ENCODE data around the gene CCDC159.
"Not testable (repeated sequence)": the region's sequence is repeated elsewhere in the genome, so short reads cannot be mapped to it uniquely, and the experiment has no call there.

The CCDC159 gene, protein sequence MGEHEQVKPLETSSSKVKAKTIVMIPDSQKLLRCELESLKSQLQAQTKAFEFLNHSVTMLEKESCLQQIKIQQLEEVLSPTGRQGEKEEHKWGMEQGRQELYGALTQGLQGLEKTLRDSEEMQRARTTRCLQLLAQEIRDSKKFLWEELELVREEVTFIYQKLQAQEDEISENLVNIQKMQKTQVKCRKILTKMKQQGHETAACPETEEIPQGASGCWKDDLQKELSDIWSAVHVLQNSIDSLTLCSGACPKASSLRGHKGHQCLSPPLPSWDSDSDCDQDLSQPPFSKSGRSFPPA

DNA sequence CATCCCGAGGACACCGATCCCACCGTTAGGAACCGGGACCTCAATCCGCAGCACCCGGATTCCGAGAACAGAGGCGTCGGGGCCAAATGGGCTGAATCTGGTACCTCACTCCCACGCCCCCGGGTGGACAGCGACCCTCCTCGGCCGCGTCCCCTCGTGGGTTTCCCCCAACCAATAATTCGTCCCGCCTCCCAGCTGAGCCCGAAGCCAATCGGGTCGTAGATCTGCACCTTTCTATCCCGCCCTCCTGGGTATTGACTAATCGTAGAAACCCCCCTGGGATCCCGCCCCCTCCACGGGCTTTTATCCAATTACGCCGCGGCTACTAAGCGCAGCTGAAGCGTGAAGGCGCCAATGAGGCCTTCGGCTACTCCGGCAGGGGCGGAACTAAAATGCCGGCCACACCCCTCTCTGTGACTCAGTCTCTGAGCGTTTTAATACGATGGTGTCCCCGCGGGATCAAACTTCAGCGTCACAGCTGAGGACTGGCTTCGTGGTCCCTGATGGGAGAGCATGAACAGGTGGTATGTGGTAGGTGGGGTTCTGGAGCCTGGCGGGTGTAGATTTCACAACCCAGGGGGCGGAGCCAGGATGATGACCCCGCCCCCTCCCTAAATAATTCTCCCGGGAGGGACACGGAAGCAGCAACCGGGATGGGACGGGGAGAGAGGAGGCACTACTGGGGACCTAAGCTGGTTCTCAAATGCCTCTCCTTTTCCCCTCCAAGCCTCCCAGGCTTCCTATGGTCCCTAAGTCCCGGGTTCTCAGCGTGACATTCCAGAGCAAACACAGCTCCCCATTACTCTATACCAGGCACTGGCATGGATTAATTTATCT lies at the start of gene CCDC159, which contains the start of gene TMEM205:
CCDC159 (plus strand) TSS at position 416 of the 837 bp plus-strand sequence; CDS start at position 504, 88 bp downstream.
TMEM205 (minus strand) TSS at position 165 of the 837 bp plus-strand sequence. CDS start 649 bp downstream, outside the sequence.
- DNase-seq = peak; percentile 99

DNA sequence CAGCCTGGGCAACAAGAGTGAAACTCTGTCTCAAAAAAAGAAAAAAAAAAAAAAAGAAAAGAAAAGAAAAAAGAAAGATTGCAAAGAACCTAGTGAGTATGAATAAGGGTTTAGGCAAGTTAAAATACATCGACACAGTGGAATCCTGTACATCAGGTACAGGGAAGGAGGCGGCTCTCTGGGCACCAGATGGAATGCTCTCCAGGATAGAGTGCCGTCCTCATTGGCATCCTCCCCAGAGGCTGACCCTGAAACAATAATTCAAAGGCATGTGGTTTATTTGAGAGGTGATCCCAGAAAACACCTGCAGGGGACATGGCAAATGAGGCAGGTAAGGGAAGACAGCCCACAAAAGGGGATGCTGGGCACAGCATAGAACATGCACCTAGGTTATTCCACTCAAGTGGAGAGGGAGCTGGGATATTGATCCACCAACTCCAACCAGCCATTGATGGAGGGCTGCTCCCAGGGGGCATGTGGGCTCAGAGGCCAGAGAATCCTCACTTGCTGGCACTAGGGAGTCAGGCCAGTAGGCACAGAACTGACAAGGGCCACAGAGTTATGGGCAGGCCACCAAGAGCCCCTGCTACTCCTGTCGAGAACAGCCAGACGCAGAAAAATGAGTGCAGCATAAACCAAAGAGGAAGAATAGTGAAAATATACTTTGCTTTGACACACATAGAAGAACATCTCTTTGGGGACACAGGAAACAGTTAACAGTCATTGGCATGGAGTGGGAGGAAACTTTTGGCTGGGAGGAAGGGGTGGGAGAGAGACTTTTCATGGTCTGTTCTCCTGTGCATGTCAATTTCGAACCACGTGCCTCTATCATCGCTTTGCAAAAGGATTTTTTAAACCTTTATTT lies 46.1 kb upstream of the CCDC159 start:
- DNase-seq = no peak

DNA sequence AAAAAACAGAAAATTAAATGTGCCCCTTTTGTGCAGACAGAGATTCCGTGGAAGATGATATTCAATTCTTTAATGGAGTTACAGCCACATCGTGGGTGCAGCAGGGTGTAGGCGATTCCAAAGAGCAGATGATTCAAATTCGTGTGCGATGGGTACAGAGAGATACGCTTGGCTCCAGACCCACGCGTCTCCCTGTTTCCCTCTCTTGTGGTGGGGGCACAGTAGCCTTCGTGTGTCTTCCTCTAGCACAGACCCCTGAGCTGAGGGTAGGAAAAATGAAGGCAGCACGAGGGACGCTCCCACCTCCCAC lies 45.6 kb upstream of the CCDC159 start:
- DNase-seq = no peak

DNA sequence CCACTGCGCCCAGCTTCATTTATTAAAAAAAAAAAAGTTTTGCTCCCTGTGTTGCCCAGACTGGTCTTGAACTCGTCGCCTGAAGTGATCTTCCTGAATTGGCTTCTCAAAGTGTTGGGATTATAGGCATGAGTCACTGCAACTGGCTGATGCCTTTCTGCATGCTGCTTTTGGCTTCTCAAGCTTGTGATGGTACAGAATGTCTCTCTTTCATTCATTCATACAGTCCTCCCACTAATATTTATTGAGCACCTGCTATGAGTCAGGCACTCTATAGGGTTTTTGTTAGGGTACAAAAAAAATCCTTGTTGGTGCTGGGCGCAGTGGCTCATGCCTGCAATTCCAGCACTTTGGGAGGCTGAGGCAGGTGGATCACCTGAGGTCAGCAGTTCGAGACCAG lies 41.4 kb upstream of the CCDC159 start:
- no peak for DNase-seq

DNA sequence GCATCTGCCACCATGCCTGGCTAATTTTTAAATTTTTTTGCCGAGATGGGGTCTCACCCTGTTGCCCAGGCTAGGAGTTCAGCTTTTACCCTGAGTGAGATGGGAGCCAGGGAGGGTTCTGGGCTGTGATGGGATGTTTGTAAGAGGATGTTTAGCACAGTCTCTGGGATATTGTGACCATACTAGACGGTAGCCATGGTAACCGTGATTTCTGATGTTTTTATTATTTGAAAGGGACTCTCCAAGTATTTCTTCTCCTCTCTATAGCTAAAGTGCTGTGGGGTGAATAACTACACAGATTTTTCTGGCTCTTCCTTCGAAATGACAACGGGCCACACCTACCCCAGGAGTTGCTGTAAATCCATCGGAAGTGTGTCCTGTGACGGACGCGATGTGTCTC lies 40.0 kb upstream of the CCDC159 start:
- no peak for DNase-seq

DNA sequence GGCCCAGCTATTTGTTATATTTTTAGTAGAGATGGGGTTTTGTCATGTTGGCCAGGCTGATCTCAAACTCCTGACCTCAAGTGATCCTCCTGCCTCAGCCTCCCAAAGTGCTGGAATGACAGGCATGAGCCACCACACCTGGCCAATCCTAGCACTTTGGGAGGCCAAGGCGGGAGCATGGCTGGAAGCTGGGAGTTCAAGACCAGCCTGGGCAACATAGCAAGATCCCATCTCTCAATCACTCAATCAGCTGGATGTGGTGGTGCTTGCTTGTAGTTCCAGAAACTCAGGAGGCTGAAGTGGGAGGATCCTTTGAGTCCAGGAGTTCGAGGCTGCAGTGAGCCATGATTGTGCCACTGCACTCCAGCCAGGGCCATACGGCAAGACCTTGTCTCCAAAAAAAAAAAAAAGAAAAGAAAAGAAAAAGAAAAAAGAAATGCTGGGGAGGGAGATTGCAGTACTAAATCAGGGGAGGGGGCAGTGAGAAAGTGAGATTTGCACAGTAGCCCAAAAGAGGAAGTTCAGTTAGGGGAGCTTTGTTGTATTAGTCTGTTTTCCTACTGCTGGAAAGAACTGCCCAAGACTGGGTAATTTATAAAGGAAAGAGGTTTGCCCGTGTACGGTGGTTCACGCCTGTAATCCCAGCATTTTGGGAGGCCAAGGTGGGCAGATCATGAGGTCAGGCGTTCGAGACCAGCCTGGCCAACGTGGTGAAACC lies 25.9 kb upstream of the CCDC159 start:
- DNase-seq = not testable (repeated sequence)

DNA sequence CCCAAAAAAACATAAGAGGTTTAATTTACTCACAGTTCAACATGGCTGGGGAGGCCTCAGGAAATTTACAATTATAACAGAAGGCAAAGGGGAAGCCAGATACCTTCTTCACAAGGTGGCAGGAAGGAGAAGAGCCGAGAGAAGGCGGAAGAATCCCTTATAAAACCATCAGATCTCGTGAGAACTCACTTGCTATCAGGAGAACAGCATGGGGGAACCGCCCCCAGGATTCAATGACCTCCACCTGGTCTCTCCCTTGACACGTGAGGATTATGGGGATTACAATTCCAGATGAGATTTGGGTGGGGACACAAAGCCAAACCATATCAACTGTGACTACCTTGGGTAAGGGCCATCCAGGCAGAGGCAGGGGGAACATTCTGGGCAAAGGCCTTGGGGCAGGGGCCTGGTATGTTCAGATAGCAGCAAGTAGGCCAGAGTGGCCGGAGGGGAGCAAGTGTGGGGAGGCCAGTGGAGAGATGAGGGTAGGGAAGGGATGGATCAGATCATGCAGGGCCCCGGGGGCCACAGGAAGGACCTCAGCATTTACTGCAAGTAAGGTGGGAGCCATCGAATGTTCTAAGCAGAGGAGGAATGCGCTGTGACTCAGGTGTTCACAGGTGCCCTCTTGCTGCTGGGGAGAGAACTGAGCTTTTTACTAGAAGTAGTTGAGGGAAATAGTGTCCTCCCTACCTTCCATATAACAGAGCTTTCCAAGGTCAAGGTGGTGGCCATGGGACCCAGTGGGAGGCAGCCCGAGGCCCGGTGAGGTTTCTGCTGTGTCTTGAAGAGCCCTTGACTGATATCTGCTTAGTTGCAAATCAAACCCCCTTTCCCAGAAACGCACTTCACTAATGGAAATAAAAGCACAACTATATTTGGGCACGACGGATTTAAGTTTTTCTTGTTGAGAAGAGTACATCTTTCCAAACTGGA lies 24.9 kb upstream of the CCDC159 start:
- no peak for DNase-seq

DNA sequence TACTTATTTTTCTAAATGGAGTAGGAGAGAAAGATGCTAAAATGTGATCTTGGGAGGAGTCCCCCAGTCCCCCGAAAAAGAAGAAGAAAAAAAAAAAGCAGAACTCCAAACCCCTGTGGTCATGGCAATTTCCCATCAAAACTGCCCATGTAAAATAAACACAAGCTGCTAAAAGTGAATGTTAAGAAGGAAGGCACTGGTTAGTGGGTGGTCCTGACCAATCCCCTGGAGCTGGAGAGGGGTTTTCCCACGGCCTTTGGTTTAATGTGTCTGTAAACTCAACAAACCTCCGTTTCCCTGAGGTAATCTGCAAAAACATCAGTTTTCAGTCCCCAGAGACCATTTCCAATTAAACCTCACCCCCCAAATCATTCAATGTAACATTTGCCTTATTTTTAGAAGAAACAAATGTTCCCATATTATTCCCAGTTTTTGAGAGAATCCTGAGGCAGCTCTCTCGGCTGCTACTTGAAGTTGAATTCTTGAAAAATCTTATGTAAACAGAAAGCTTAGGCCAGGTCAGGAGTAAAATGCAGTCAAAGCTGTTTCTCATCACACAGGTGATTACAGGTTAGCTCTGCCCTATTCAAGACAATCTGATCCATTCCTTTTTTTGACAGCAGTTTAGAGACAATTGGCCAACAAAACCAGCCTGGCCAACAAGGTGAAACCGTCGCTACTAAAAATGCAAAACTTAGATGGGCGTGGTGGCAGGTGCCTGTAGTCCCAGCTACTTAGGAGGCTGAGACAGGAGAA lies 23.9 kb upstream of the CCDC159 start:
- no peak for DNase-seq

DNA sequence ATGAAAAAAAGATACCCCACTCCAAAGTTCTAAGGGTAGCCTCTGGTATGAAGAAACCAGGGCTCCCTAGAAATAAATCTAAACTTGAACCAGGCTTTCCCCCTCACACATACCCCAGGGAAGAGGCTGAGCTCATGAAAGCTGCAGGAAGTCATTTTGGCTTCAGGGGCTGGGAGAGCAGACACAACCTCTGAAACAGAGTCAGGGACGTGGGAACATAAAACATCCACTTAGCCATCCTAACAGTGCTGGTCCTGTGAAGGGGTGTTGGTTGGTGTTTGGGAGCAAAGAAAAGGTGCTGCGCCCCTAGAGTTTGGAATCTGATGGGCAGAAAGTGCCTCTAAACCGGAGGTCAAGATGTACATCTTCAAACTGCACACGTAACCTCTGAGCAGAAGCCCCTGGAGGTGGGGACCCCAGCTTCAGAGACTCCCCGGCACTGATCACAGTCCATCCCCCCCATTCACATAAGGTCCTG lies 22.7 kb upstream of the CCDC159 start:
- no peak for DNase-seq

DNA sequence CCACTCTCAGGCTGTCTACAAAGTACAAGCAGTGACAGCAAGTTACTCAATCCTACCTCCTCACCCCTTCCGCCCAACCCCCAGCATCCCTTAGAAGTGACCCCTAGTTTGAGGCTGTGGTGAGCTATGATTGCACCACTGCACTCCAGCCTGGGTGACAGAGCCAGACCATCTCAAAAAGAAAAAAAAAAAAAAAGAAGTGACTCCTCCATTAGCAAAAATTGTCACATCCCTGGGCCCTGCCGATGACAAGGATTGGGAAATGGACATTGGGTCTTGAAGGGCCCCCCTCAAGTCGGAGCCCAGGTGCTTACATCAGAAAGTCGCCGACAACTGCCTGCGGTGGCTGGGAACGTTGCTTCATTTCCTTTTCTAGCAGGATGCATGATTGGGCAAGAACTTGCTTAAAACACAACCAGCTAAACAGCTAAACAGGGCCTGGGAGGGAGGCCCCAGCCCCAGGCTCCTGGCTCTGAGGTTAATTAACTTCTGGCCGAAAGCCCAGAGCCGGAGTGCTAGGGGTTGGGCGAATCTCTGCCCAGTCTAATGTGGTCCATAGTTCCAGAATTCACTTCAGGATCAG lies 22.1 kb upstream of the CCDC159 start:
- DNase-seq = no peak

DNA sequence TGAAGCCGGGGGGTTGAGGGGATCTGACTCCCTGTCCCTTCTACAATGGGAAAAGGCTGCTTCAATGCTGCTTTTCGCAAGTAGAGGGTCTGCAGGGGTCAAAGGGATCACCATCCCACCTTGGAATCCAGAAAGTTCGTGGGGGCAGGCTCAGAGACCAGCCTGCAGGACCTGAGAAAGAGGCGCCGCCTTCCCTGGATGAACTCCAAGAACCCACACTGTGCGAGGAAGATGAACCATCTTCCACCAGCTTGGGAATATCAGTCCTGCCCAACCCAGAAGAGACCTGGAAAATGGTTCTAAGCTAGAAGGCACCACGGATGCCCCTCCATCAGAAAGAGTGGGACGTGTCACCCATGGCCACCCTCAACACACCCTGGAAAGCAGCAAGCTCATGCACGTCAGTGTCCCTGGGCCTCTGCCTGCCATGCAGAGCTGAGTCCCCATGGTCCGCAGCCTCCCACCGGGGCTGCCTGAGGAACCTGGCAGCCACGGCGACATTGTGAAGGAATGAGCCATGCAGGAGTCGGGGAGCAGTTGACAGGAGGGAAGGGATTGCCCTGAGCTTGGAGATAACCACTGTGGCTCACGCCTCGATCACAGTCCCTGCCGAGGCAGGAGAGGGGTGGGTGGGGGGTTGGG lies 21.4 kb upstream of the CCDC159 start:
- DNase-seq = no peak

DNA sequence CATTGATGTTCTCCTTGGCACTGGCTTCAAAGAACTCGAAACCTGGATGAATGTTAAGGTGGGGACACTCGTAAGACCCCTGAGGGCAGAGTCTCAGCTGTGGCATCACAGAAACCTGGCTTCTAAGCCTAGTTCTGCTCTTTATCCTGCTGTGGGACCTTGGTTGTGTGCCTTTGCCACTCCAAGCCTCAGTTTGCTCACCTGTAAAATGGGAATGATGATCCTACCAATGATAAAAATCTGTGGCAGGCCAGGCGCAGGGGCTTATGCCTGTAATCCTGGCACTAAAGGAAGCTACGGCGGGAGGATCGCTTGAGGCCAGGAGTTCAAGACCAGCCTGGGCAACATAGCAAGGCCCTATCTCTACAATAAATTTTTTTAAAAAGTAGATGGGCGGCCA lies 20.8 kb upstream of the CCDC159 start:
- no peak for DNase-seq

DNA sequence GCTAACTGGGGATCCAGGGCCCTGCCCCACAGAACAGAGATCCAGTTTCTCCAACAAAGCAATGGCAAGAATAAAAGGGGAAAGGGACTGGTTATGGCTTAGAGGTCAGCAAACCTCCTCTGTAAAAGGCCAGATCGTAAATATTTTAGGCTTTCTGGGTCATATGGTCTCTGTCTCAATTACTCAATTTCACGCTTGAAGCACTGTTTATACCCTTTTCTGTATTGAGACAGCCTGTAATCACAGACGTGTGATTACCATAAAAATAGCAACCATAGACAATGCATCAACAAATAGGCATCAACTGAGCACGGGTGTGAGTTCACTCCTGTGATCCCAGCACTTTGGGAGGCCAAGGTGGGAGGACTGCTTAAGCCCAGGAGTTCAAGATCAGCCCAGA lies 16.2 kb upstream of the CCDC159 start:
- no peak for DNase-seq

DNA sequence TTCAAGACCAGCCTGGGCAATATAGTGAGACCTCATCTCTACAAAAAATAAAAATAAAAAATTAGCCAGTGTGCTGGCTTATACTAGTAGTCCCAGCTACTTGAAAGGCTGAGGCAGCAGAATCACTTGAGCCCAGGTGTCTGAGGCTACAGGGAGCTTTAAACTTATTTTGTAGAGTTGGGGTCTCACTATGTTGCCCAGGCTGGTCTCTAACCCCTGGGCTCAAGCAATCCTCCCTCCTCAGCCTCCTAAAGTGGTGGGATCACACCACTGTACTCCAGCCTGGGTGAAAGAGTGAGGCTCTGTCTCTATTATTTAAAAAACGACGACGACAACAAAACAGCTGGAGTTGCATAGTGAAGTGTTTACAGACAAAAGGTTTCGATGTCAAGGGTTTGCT lies 14.8 kb upstream of the CCDC159 start:
- no peak for DNase-seq

DNA sequence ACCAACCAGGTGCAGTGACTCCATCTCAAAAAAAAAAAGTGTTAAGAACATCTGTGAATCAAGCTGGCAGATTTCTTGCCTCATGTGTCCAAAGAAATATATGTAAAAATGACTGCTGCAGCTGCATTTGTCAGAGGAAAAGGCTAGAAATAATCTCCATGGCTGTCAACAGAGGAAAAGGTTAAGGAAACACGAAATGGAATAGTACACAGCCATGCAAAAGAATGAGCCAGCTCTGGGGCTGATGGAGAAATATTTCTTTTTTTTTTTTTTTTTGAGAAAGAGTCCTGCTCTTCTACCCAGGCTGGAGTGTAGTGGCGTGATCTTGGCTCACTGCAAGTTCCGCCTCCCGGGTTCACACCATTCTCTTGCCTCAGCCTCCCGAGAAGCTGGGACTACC lies 13.5 kb upstream of the CCDC159 start:
- DNase-seq = no peak

DNA sequence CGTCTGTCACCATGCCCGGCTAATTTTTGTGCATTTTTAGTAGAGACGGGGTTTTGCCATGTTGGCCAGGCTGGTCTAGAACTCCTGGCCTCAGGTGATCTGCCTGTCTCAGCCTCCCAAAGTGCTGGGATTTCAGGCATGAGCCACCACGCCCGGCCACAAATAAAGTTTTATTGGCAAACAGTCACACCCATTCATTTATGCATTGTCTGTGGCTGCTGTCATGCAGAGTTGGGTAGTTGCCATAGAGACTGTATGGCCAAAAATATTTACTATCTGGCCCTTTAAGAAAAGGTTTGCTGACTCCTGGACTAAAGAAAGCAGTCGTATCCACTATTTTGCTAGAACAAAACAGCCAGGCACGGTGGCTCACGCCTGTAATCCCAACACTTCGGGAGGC lies 12.5 kb upstream of the CCDC159 start:
- DNase-seq = not testable (repeated sequence)

DNA sequence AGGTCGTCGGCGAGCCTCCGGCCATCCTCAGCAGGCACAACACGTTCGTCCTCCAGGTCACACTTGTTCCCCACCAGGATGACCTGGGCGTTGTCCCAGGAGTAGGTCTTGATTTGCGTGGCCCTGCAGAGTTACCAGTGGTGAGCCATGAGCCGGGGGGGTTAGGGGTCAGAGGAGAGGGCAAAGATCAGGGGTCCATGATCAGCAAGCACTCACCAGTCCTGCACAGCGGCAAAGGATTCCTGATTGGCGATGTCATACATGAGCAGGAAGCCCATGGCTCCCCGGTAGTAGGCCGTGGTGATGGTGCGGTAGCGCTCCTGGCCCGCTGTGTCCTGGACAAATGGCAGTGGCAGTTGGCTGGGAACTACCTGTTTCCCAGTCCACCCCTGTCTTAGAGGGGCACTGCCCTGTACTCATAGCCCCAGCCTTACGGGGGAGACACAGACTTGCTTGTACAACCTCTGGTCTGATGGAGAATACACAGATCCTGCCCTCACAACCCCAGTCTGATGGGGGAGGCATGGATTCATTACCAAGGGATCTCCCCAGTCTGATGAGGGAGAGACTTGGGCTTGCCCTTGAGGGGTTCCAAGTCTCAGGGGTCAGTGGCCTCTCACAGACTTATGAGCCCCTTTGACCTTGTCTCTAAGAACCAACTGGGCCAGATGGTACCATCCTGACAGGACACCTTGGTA lies 10.7 kb upstream of the CCDC159 start:
- DNase-seq = no peak

DNA sequence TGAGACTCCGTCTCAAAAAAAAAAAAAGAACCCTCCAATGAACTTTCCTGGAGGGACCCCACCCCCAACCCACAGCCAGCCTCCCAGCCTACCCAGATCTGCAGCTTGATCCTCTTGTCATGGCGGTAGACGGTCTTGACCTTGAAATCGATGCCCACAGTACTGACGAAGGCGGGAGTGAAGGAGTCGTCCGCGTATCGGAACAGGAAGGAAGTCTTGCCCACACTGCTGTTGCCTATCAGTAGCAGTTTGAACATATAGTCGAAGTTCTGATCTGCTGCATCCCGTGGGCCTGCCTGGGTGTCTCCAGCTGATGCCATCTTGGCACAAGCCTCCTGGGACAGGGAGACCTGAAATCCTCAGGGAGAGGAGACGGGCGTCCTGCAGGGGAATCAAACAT lies 9.2 kb upstream of the CCDC159 start:
- DNase-seq = no peak

DNA sequence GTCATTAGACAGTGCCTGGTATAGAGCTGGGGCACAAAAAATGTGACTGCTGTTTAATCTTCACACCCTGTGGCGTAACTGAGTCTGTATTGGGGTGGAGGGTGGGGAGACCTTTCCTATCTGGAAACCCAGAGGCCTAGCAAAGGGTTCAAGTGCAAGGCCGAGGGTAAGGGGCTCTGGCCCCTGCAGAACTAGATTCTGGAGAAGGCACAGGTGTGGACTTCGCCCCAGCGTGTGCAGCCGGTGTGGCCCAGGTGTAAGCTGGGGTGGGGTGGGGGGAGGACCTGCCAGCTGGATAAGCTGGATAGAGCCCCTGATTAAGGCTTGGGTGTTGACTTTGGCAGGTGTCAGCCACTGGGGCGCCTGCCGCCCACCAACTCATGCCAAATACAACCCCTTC lies 8.2 kb upstream of the CCDC159 start:
- DNase-seq = no peak
